GM20431 (cell line): ENCODE measurements around the gene SORCS3.

Experiments
- in situ Hi-C: fragments of 300-500 bp; cut with MseI, MboI; formaldehyde crosslinking; loops from one replicate; pipeline ENCODE4 v1.15.0; 2020; ENCODE audit warnings: low sequenced_read_pairs; ENCODE audit not compliant: unreplicated experiment

SORCS3 gene

DNA sequence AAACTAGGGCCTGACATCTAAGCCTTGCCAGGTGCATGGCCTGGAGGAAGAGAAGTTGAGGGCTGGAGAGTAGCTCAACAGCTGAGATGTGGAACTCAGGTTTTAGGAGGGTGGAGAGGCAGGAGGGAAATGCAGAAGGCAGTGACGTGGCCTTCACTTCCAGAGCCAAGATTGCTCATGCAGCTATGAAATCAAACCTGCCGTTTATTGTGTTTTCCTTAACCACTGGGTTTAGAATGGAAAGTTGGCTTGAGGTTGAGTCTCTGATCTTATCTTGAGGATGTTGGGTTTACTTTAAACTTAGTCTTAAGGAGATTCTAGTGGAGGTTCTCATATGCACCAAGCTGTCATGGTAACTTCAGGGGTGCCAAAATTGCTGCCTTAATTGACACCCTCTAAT is 178.6 kb downstream of the SORCS3 start:
- in situ Hi-C loops = no loop called here

DNA sequence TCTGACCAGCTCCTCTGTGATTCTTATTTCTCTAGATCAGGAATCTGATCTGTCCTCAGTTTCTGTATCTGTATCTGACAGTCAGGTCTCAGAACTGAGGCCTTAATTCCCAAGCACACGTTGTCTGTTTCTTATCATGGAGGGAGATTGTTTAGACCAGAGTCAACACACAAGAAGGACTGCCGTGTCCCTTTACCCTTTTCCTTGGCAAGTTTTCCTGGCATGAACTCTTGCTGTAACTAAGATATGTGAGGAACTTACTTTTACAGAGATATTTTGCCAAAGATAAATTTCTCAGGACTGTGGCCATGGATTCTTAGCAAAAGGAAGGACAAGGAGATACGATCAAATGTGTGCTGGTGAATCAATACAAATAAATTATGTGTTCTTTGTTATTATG is 181.0 kb downstream of the SORCS3 start:
- in situ Hi-C loops = no loop called here

DNA sequence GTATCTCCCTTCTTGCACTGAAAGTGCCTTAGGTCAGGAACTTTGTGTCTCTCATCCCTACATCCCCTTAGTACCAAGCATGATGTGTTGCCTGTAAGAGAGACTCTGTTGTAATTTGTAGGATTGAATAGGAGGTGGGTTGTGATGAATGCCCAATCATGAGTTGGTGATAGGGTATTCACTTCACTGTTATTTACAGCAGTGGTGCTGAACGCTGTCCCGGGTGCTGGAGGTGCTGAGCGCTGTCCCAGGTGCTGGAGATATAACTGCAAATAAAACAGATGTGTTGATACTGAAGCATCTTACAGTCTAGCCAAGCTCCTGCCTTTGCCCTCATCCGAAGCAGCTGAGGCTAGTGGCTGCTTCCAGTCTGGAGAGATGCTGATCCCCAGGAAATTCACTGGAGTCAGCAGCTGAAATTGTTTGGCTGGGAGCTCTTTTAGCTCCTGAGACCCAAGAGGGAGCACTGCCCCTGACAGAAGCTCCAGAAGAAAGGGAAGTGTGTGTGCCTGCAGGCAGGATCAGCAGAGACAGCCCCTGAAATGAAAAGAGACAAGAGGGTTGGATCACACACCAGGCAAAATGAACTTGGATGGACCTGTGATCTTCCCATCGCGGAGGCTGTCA is 183.4 kb downstream of the SORCS3 start:
- in situ Hi-C loops = no loop called here

DNA sequence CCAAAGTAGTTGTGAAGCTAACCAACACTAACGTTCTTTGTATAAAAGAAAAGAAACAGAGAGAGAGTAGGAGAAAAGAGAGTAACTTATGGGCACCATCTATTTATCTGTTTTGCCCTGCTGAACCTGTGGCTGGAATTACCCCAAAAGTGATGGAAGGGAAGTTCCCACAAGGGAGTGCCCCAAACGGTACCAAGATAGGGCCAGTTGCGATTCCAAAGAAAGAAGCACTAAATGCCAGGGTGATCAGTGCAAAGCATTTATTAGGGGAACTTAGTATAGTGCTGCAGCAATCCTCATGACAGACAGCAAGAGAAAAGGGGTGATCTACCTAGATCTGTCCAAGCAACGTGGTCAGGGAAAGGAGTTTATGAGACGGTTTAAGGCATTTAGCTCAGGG is 190.2 kb downstream of the SORCS3 start:
- in situ Hi-C loops = no loop called here

DNA sequence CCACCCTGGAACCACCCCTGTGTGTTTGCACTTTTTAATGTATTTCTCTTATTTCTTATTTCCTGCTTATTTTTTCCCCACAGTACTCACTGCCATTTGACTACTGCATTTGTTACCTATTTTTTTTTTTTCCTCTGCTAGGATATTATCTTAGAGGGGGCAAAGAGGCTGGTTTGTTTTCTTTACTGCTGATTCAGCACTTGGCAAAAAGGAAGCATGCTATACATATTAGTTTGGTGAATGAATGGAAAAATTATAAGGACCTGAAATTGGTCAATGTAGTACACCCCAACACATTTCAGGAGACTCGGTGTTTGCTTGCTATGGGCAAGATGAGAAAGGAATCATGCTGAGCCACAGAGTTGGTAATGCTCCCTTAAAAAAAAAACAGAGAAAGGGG is 193.5 kb downstream of the SORCS3 start:
- in situ Hi-C loops = no loop called here

DNA sequence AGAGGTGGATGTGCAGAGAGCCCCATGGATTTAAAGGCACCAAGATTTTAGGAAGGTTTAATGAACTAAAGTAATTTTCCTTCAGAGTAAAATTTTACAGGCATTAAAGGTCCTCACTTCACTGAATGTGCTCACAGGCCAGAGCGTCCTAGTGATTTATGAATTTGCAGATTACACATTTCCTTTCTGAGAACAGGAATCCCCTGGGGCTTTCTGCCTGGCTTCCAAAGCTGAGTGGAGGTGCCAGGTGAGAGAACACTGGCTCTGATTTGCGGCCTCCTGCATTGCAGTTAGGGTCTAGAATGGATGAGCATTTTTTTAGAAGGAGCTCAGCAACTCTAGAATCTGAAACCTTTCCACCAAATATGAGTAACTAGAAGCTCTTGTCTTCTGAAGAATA is 194.3 kb downstream of the SORCS3 start:
- in situ Hi-C loops = no loop called here

DNA sequence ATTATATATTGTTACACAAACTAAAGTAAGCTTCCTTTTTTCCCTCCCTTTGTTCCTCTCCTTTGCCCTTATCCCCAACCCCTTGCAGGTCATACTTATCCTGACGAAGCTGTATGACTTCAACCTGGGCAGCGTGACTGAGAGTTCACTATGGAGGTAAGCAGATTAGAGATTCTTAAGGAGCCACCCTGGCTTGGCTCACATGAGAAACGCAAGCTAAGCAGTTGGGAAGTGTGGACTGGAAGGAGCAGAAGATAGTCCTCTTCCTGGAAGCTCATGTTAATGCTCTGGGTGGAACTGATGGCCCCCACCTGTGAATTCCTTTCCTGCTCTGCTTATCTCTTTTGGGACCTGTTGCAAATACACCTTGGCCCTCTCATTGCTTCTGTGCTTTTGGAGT is 201.6 kb downstream of the SORCS3 start:
- in situ Hi-C loops = no loop called here

DNA sequence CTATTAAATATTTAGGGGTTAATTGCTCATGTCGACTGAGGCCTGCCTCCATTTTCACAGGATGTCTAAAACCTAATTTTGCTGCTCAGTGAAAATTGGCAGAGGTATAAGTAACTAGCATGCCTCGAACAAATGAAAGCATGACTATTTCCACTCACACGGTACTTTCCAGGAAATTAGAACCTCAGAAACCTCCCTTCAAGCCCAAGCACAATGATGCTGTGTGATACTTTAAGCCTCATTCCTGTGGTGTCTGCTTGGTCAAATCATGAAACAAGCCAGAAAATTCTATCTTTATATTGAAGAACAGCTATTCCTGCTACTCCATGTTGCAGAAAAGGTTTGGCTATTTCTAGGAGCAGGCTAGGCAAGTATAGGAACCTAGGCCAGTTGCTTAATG is 203.0 kb downstream of the SORCS3 start:
- in situ Hi-C loops = no loop called here

DNA sequence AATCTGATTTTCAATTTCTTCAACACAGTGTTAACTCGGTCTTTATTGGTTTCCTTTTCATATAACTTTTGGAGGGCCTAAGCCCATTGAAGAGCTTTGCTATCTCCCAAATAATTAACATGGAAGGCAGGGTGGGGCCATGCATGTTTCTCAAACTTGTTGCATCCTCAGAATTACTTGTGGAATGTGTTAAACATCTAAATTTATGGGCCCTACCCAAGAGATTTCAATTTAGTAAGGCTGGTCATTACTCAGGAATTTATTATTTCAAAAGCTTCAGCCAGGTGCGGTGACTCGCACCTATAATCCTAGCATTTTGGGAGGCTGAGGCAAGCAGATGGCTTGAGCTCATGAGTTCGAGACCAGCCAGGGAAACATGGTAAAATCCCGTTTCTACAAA is 208.9 kb downstream of the SORCS3 start:
- in situ Hi-C loops = no loop called here

GRCh38 chr10:104867966-104868598 is 227.0 kb downstream of the SORCS3 start:
- in situ Hi-C loops = no loop called here

DNA sequence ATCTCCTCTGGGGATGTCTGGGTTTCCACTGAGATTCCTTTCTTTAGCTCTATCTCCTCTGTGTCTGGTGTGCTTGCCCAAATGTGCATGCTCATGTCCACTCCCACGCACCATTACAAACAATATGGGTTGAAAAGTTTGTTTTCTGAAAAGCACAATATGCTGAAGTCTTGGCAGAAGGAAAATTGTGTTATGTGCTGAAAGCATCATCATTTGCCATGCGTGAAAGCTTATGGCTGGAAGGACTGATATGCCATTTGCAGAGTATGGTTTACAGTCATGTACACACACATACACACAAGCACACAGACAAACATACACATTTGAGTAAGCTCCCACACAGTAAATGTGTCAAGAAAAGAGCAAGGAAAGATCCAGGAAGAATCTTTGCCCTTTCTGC is 231.6 kb downstream of the SORCS3 start:
- in situ Hi-C loops = no loop called here

- in situ Hi-C loops = no loop called here
These were observed 232.1 kb downstream of the SORCS3 start for GRCh38 chr10:104873161-104873560.

DNA sequence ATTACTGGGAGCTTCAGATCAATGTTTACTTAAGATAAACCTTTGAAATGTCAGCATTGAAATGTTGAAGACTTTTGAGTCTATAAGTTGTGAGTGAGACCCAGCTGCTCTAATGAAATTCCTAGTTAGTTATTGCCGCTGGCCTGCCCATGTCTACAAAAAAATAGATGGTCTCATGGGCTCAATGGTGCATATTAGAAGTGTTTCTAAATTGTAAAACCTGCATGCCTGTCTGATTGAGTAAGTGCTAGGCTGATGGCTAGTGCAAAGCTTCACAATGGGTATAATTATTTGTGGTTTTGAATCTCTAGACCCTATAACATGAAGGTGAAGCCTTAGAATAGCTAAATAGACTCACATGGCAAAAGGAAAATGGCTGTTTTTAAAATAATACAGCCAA is 234.5 kb downstream of the SORCS3 start:
- in situ Hi-C loops = no loop called here

DNA sequence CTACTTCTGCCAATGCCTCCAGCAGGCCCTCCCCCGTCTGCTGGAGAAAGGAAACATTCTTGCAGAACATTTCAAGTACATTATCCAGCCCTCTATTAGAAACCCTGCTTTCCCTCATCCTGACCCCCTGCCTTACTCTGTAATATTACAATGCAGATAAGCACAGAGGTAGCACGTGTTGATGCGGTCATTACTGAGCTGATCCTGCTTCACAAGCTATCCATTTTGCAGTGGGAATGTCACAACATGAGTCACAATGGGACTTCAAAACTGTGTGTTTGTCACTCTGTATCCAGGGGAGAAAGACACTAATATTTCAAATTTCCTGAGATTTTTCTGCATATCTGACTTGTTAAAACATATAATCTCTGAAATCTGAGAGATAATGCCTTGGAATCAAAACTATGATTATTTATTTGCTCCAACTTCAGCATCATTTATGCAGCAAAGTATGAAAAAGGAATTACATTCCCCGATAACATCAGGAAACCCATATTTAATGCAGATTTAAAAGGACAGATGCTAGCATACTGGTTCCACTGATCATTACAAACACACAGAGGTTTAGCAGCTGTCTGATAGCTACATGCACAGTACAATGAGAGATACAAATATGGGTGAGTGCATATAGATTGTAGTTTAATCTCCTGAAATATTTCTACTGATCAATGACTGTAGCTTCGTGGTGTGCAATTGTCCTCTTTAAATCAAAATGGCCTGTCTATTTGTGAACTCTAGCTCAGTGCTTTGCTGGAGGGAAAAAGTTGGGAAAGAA is 239.7 kb downstream of the SORCS3 start:
- in situ Hi-C loops = no loop called here

- in situ Hi-C loops = no loop called here
These were observed 240.7 kb downstream of the SORCS3 start for GRCh38 chr10:104881740-104882139.

DNA sequence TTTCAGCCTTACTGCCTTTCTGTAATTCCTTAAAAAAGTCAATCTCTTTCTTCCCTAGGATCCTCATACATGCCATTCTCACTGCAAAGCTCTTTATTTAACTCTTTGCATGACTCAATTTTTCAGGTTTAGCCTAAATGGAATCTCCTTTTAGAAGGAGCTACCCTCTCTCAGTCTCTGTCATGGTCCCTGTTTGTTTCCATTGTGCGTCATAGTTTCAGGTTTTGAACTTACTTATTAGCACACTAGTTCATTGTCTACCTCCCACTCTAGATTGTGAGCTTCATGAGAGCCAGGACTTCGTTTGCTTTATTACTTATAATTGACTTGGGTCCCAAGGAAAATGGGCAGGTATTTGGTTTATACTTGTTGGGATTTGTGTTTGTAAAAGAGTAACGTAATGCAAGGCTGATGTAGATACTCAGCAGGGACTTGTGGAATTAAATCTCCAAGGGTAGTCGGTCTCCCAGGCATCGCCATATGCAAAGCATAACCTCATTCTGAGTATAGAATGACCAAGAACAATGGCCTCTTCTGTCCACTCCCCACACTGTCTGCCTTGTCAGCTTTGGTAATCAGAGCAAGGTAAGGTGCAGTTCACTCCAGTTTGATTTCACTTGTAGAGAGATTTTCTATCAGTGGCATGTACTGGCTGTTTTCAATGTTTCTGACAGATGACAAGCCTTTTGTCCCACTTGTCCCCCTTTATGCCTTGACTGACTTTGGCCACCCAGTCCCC is 252.0 kb downstream of the SORCS3 start:
- in situ Hi-C loops = no loop called here

DNA sequence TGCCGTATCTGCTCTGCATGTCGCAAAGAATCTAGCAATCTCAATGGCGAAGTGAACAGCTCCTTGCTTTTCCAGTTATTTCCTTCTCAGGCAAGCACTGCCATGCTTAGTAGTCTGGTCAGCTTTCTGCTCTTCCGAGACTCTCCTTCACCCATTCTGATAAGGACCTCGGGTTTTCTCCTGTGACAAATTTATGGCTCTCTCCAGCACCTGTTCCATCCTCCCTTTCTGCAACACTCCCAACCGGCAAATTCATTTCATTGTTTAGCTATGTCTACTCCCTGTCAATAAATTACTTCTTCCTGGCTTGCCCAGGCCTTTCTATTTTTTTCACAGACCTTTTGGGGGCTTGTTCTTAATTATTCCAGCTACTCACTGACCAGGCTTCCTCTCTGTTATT is 252.6 kb downstream of the SORCS3 start:
- in situ Hi-C loops = no loop called here

DNA sequence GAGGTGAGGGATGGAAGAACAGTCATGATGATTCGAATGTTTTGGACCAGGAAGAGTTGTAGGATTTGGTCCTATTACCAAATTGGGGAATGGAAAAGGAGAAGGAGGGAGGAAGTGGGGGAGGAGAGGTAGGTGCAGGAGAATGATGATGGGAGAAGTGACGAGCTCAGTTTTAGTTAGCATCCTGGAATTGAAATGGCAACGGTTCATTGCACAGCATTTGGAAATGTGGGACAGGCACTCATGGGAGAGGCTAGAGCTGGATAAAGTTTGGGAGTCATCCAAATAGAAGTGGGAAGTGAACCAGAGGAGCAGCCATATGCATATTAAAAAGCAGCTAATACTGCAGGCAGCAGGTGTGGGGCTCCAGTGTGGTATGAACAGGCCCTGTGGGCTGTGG is 253.6 kb downstream of the SORCS3 start:
- in situ Hi-C loops = no loop called here

DNA sequence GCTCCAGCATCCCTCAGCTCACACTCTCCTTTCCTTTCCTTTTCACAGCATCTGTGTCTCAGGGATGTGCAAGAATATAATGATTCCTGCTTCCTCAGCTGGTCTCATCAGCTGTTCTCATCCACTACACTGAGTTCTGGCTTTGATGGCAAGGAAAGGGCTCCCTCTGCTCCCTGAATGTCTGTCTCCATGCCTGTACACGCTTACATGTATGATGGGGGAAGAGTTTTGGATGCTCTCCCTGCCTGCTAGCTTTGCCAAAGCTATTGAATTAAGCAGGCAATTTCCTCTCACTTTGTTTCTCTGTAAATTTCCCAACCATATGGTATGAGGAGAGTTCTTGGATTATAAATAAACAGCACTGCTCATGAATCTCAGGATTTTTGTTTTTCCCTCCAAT is 254.5 kb downstream of the SORCS3 start:
- in situ Hi-C loops = no loop called here

- in situ Hi-C loops = no loop called here
These were observed 254.9 kb downstream of the SORCS3 start for GRCh38 chr10:104895981-104896380.

GRCh38 chr10:104897696-104898095 is 256.6 kb downstream of the SORCS3 start:
- in situ Hi-C loops = no loop called here
